AG10803 (cell line): Measurements from ENCODE around the gene ZNF143.
A peak's percentile ranks its signal among the peaks of the same experiment; 100 is the strongest.

Source experiments
- DNase-seq: peaks from one replicate; pipeline ENCODE4 v3.0.0; 2010; ENCODE audit warnings: low read depth
- H3K4me3 ChIP-seq: 2 replicates; pipeline ENCODE4 v1.5.1; 2011; ENCODE audit warnings: mild to moderate bottlenecking, low read length, control low read depth
- TF ChIP-seq, protein P1 (sequence below): conservative IDR thresholded peaks from 2 replicates; pipeline ENCODE4 v1.5.1; 2011; ENCODE audit warnings: mild to moderate bottlenecking, low read length, control low read depth, inconsistent platforms

Gene ZNF143

DNA sequence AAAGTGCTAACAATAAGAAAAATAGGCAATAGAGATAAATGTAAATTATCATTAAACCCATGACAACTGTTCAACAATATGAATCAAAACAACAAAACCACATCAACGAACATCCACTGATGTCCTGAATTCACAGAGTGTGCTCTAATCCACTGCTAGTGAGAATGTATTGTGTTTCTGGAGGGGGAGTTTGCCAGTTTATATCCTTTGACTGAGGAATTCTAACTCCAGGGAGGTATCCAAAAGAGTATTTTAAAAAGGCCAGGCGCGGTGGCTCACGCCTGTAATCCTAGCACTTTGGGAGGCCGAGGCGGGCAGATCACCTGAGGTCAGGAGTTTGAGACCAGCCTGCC is 110.9 kb downstream of the ZNF143 start:
- TF ChIP-seq, protein P1, sequence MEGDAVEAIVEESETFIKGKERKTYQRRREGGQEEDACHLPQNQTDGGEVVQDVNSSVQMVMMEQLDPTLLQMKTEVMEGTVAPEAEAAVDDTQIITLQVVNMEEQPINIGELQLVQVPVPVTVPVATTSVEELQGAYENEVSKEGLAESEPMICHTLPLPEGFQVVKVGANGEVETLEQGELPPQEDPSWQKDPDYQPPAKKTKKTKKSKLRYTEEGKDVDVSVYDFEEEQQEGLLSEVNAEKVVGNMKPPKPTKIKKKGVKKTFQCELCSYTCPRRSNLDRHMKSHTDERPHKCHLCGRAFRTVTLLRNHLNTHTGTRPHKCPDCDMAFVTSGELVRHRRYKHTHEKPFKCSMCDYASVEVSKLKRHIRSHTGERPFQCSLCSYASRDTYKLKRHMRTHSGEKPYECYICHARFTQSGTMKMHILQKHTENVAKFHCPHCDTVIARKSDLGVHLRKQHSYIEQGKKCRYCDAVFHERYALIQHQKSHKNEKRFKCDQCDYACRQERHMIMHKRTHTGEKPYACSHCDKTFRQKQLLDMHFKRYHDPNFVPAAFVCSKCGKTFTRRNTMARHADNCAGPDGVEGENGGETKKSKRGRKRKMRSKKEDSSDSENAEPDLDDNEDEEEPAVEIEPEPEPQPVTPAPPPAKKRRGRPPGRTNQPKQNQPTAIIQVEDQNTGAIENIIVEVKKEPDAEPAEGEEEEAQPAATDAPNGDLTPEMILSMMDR = no peak
- H3K4me3 ChIP-seq = no peak overlapping the region
- no peak for DNase-seq

DNA sequence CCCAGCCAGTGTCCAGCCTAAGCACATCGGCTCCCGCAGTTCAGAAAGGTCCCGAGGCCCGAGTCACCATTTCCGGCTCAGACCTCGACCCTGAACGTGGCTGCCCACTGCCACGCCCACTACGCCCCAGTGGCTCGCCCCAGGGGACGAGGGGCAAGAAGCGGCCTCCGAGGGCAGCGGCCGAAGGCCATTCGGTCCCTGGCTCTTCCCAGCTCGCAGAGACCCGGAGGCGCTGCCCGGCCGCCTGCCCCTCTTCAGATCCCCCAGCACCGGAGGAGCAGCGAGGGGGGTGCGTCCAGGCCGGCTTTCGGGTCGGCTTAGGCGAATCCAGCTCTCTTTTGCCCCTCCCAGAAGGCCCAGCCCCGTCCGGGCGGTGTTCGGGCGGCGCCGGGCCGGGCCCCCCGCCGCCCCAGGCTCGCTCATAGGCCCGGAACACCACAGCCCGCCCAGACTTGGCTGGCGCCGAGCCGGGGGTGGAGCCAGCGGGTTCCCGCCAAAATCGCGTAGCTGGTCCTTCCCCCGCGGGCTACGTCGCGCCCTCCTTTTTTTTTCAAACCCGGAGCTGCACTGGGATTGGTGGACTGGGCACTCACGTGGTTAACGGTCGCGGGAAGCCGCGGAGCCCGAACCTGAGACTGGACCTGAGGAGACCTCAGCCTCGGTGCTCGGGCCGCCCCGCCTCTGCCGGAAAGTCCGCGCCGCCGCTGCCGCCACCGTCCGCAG is 112.4 kb downstream of the ZNF143 start, which contains the start of gene WEE1:
Gene WEE1 (plus strand): TSS at position 619 of the 723 bp plus-strand sequence. CDS start 264 bp downstream, outside the sequence.
- peak within 1 kb of the TSS; percentile 88 for H3K4me3 ChIP-seq
- peak; percentile 98 for DNase-seq
- TF ChIP-seq, protein P1 = no peak

DNA sequence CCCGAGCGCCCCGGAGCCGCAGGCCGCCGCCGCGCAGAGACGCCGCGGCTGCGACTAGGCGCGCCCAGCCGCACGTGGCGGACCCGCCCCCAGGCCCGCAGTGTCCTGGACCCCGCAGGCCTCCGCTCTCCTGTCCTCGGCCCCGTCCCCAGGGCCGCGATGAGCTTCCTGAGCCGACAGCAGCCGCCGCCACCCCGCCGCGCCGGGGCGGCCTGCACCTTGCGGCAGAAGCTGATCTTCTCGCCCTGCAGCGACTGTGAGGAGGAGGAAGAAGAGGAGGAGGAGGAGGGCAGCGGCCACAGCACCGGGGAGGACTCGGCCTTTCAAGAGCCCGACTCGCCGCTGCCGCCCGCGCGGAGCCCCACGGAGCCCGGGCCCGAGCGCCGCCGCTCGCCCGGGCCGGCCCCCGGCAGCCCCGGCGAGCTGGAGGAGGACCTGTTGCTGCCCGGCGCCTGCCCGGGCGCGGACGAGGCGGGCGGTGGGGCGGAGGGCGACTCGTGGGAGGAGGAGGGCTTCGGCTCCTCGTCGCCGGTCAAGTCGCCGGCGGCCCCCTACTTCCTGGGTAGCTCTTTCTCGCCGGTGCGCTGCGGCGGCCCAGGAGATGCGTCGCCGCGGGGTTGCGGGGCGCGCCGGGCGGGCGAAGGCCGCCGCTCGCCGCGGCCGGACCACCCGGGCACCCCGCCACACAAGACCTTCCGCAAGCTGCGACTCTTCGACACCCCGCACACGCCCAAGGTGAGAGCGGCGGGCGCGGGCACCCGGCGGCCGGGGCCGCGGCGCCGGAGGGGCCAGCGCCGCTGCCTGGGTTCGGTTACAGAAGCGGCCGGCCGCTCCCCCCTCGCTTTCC is 113.2 kb downstream of the ZNF143 start:
- no peak for DNase-seq
- peak overlapping the region; percentile 88 for H3K4me3 ChIP-seq
- TF ChIP-seq, protein P1 = no peak

DNA sequence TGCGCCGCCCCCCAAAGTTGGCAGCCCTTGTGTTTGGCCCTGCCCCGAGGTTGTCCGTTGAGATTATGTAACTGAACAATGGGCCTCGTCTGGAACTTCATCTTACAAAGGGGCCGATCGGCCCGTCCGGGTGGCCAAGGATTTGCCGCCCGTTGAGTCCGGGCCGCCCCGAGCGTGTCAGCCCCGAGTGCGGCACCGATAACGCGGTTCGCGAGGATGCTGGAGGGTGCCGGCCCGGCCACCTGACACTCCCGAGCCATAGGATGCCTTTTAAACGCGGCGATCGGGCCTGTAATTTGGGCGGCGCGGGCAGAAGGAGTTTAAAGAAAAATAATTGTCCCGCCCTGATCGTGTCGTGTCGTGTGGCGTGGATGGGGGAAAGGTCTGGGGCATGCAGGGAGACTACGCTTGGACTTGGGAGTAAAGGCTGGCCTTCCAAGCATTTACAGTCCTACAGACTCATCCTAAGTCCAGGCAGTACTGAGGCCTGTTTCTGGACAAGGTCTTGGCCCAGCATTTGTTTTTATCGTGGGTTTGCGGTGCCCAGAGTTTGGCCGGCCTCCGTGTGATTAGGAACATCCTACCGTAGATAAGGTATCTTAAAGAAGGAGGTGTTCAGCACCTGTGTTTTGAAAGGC is 113.9 kb downstream of the ZNF143 start:
- peak overlapping the region; percentile 88 for H3K4me3 ChIP-seq
- DNase-seq = peak; percentile 45

DNA sequence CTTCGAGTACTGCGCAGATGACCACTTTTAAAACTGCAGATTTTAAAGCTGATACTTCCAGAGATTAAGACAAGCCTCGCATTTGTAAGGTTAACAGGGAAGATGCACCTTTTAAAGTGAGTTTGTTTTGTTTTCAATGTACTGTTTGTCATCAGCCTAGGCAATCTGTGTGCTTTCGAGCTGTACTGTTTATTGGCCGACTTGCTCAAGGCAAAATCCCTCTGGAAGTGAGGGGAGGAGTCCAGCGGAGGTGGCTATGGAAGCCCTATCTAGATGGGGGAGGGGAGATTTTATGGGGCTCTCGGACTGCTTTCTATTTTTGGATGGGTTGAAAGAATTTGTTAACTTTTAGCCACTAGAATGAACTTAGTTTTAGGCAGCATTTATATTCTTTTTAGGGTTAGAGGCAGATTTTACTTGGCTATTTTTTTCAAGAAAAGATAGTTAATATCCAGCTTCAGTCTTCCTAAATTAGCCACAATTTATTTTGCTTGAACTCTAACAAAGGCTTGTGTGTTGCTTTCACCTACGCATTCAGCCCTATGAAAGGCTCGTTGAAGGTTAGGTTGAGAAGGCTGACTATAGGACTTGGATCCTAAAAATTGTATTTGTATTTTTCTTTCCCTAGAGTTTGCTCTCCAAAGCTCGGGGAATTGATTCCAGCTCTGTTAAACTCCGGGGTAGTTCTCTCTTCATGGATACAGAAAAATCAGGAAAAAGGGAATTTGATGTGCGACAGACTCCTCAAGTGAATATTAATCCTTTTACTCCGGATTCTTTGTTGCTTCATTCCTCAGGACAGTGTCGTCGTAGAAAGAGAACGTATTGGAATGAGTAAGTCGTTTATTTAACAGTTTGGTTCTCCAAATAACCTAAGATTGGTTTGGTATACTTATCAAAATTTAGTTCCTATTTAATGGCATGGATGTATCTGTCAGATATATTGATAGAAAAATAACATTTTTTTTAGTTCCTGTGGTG is 114.7 kb downstream of the ZNF143 start:
- H3K4me3 ChIP-seq = peak overlapping the region; percentile 88
- peak; percentile 86 for DNase-seq
- TF ChIP-seq, protein P1 = no peak

More for the DNA sequence above, 113.9 kb downstream of the ZNF143 start:
- TF ChIP-seq, protein P1 = no peak

DNA sequence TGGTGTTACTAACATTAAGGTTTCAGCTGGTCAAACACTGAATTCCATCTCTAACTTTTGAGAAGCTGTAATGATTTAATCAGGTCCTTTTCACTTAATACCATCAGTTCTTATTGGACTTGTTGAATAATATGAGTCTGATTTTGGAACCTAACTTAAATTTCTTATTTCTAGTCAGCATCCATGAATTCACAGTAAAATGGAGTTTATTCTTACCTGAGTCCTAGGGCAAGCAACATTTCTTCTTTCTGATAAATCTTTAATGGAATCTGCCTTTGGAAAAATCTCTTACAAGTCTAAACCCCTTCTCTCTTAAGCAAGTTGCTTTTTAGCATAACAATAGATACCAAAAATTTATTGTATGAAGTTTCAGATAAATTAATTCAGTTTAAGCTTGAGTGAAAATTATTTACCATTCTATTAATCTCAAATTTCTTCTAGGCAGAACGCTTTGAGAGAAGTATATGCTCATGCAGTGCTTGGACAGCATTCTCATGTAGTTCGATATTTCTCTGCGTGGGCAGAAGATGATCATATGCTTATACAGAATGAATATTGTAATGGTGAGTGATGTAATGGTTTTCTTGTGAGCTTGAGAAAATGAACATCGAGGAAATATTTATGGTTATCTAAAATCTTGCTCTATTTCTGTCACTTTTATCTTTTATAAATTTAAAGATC is 116.0 kb downstream of the ZNF143 start:
- TF ChIP-seq, protein P1 = no peak
- DNase-seq = no peak
- H3K4me3 ChIP-seq = peak overlapping the region; percentile 88
